ENCODE results near the gene SERGEF. TPM values are rescaled to one million over a fixed set of nuclear protein-coding genes. Genes with fewer than 3 reads are reported as not detected.

The SERGEF gene
- total RNA-seq (2014; rRNA removed; shearing (Covaris generic)), result 28.5 and 32.2 TPM in 2 replicates

- DNase-seq (ENCODE audit: low read depth), result peak; percentile 89
These were observed at the start of gene SERGEF for GRCh38 chr11:18012906-18013781. Gene SERGEF, minus strand, starts transcription at chr11:18013047. Its CDS starts 37 bp downstream, at chr11:18013010.

- no peak for DNase-seq (ENCODE audit: low read depth)
These were observed 48.5 kb upstream of the SERGEF start for GRCh38 chr11:18061351-18061750.

- DNase-seq (ENCODE audit: low read depth), result no peak
These were observed 43.8 kb upstream of the SERGEF start for GRCh38 chr11:18056561-18057181.

- DNase-seq (ENCODE audit: low read depth), result no peak
These were observed 41.8 kb upstream of the SERGEF start for GRCh38 chr11:18054511-18055103.

GRCh38 chr11:18050848-18051247 is 38.0 kb upstream of the SERGEF start:
- DNase-seq (ENCODE audit: low read depth), result no peak

- peak; percentile 65 for DNase-seq (ENCODE audit: low read depth)
These were observed 33.4 kb upstream of the SERGEF start, which contains the start of gene TPH1 for GRCh38 chr11:18046116-18046777. Gene TPH1, minus strand, starts transcription at chr11:18046269. Its CDS starts 5,507 bp downstream, at chr11:18040762.

- no peak for DNase-seq (ENCODE audit: low read depth)
These were observed 23.6 kb upstream of the SERGEF start for GRCh38 chr11:18036456-18036855.

GRCh38 chr11:18027475-18027874 is 14.6 kb upstream of the SERGEF start:
- no peak for DNase-seq (ENCODE audit: low read depth)

- DNase-seq (ENCODE audit: low read depth), result no peak
These were observed 9.6 kb upstream of the SERGEF start for GRCh38 chr11:18022419-18022818.

- DNase-seq (ENCODE audit: low read depth), result no peak
These were observed 6.8 kb upstream of the SERGEF start for GRCh38 chr11:18019650-18020049.

- DNase-seq (ENCODE audit: low read depth), result no peak
These were observed 3.9 kb upstream of the SERGEF start for GRCh38 chr11:18016789-18017188.

GRCh38 chr11:18014876-18015275 is 2.0 kb upstream of the SERGEF start:
- no peak for DNase-seq (ENCODE audit: low read depth)

- peak; percentile 18 for DNase-seq (ENCODE audit: low read depth)
These were observed 1.1 kb upstream of the SERGEF start for GRCh38 chr11:18013790-18014507.

GRCh38 chr11:18012122-18012905 is 533 bp downstream of the SERGEF start:
- peak; percentile 31 for DNase-seq (ENCODE audit: low read depth)

- no peak for DNase-seq (ENCODE audit: low read depth)
These were observed 1.2 kb downstream of the SERGEF start for GRCh38 chr11:18011633-18012032.

- no peak for DNase-seq (ENCODE audit: low read depth)
These were observed 1.8 kb downstream of the SERGEF start for GRCh38 chr11:18010977-18011586.

- DNase-seq (ENCODE audit: low read depth), result no peak
These were observed 2.7 kb downstream of the SERGEF start for GRCh38 chr11:18010121-18010670.

- peak; percentile 43 for DNase-seq (ENCODE audit: low read depth)
These were observed 7.3 kb downstream of the SERGEF start for GRCh38 chr11:18005376-18006129.

- DNase-seq (ENCODE audit: low read depth), result no peak
These were observed 11.7 kb downstream of the SERGEF start for GRCh38 chr11:18001191-18001590.

Data from M059J (cell line).